GM21423 (cell line): ENCODE data around the gene RASD2.

Experiments used
- ATAC-seq: cut with Tn5 transposase; IDR thresholded peaks from one replicate; pipeline ENCODE4 v1.9.1; 2021; ENCODE audit warnings: mild to moderate bottlenecking, moderate library complexity; ENCODE audit not compliant: unreplicated experiment

Gene RASD2

DNA sequence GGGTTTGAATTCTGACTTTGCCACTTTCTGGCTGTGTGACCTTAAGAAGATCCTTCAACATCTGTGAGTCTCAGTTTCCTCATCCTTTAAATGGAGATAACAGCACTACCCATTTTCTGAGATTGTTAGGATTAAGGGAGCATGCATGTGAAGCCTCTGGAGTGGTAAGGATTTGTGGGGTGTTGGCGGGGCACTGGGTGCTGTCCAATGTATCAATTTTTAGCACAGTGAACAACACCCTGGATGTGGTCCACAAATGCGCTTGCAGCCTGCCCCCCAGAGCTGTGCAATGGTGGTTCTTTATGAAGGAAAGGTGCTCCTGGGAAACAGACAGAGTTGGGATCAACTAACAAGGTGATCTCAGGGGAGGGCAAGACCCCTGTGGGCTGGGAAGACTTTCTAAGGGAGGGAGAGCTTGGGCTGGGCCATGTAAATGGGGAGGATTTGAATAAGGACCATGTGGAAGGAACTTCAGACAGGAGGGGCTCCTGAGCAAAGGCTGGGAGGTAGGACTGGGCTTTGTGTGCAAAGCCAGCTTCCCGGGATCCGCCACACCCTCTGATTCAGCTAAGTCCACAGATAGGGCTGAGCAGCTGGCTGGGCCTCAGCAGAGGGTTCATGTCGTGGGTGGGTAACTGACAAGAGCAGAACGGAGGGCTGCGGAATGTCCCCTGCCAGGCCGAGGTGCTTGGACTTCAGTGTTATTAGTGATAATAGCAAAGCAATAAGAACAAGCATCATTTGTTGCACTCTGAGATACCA lies 22.7 kb upstream of the RASD2 start:
- no peak for ATAC-seq

DNA sequence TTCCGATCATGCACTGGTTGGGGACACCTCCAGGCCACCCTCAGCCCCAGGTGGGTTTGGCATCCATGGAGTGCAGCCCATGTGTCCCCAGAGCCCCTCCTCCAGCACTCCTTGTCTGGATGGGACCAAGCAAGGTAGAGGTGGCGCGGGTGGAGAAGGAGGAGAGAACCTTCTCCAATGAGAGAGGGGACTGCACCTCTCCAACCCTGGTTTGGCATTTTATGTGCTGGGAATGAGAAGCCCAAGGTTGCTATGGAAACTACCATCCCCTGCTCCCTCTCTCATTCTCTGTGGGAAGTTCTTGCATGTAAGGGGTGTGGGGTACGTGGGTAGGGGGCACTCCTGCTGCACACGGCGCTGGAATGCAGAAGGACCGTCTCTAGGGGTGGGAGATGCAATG lies 21.8 kb upstream of the RASD2 start:
- ATAC-seq, result no peak

DNA sequence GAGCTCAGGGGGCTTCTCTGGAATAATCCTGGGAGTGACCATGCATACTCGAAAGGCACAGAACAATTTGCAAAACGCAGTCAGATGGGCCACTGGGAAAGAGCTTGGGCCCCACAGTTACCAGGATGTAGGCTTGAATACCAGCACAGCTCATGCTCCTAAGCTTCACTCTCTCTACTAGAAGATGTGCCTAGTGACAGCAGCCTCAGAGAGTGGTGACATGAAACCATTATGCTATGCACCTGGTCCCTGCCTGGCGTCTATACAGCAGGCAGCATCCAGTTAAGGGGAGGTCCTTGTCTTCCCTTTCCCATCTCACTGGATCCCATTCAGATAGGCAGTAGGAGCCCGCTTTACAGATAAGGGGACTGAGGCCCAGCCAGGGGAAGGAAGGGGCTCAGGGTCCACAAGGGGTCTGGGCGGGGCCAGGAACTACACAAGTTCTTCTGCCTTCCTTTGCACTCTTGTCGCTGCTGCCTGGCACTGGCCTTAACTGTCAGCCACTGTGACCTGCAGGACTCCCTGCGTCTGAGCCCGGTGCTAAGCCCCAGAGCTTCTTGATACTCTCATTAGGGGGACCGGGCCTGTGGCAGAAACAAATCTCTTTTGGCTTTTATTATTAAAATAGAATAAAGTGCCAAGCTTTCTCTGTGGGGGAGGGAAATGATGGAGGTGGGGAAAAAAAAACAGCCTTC lies 21.2 kb upstream of the RASD2 start:
- no peak for ATAC-seq

DNA sequence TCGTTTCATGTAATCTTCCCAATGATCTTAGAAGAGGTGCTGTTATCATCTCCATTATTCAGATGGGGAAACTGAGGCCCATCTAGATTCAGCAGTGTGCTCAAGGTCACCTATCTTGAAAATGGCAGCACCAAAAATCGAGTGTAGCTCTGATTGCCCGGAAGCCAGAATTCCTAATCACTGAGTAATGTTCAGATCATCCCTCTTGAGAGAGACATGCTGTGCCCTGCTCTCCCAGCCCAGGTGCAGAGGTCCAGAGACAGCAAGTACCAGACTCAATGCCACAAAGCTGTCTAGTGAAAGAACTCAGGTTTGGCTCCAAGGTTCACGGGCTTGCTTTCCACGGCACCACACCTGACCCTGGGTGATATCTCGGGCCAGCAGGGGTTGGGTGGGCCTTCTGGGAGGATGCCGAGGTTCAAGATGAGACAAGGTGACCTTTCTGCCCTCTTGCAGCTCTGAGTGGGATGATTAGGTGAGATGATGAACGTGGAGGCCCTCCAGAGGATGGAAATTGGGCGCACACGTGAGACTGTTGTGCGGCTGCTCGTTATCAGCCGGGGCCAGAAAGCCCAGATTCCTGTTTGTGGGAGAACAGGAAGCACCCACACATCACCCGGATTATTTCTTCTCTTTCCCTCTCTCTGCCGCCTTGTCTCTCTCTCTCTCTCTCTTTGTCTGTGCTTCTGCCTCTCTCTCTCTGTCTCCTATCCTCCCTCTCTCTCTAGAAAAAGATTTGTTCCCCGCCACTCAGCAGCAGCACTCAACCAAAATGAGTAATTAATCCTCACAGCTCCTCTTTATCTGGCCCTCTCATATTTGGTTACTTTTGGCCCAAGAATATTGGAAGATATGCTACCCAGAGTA lies 19.0 kb upstream of the RASD2 start:
- ATAC-seq, result no peak

DNA sequence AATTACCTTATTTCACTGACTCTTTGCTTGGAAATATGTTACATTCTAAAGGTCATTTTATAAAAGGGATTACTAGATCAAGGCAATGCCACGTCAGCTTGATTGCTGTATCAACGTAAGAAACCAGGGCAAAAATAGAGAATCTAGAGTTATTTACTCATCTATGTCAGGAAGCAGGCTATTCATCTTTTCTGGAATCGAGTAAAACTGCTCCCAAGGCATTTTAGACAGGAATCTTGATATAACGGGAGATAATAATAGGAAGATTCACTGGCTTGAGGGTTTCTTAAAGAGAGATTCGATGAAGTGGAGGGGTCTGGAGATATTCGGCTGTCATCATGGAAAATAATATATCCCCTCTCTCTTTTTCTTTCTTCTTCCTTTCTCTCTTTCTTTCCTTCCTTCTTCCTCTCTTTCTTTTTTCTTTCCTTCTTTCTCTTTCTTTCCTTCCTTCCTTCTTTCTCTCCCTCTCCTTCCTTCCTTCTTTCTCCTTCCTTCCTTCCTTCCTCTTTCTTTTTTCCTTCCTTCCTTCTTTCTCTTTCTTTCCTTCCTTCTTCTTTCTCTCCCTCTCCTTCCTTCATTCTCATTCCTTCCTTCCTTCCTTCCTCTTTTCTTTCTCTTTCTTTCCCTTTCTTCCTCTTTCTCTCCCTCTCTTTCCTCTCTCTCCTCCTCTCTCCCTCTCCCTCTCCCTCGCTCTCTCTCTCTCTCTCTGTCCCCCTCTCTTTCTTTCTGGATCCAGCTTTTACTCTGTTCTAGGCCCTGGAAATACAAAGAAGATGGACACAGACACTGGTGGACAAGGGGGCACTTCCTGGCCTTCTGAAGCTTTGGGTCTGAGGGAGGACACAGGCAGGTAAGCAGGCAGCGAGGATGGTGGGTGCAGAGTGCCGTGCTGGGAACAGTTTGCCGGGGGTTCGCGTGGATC lies 18.1 kb upstream of the RASD2 start:
- no peak for ATAC-seq

DNA sequence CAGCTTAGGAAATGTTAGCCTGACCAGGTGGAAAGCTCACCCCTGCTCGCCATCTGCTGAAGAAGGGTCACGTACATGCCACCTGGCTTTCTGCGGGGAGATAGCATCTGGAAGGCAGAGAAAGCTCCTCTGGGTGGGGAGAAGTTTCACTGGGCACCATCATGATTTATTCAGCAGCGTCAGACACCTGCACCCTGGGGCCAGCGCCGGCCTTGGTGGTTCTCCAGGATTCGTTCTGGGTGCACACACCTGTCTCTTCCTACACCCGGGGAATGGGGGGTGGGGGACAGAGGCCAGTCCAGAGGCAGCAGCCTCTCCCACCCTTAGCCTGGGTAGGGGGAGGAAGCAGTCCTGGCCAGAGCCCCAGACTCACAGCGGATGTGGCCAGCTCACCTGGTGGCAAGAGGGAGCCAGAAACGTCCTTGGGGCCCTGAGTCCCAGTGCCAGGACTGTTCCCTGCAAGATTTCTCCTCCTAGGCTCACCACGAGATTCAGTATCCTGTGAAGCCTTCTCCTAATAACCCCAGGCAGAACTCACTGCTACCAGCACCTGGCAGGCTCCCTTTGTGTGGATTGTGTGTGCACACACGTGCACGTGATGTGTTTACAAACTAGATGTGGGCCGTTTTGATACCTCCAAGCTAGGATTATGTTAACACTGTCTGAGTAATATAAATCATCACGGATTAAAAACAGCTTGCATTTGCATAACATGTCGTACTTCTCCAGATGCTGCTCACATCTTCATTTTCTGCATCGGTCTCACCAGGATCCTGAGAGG lies 17.3 kb upstream of the RASD2 start:
- no peak for ATAC-seq

DNA sequence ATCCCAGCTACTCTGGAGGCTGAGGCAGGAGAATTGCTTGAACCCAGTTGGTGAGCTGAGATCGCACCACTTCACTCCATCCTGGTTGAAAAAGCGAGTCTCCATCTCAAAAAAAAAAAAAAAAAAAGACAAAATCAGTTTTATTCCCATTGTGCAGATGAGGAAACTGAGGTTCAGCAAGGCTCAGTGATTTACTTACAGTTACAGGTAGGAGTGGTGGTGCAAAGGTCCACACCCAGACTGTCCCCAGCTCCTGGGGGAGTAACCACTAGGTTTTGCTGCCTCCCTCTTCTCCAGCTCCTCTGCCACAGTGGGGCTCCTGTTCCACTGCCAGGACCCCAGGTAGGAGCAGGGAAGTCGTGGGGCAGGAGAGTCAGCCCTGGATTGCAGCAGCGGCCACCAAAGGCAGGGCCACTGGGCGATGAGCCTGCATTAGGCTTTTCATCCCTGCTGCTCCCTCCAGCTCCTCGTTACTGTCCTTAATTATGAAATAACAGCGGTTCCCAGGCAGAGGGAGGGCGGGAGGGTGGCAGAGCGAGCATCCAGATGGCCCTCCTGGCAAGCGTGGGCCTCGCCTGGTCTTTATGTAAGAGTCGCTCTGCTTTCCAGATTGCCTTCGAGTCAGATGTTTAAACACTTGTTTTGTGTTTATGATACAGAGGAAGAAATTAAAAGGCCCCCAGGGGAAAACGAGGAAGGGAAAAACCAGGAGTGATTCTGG lies 15.5 kb upstream of the RASD2 start:
- no peak for ATAC-seq

DNA sequence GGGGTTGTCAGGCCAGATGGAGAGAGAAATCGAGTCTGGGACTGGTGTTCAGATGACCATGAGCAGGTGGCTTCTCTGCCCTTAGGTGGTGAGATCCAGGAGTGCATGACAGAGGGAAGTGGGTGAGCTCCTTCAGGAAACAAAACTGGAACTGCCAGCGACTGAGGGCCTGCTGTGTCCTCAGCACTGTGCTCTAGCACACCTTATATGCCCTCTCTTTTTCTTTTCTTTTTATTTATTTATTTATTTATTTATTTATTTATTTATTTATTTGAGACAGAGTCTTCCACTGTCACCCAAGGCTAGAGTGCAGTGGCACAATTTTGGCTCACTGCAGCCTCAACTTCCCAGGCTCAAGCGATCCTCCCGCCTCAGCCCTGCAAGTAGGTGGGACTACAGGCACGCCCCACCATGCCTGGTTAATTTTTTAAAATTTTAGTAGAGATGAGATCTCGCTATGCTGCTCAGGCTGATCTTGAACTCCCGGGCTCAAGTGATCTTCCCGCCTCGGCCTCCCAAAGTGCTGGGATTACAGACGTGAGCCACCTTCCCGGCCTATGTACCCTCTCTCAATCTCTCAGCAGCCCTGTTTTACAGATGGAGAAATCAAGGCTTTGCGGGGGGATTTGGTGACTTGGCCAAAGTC lies 14.8 kb upstream of the RASD2 start:
- no peak for ATAC-seq

DNA sequence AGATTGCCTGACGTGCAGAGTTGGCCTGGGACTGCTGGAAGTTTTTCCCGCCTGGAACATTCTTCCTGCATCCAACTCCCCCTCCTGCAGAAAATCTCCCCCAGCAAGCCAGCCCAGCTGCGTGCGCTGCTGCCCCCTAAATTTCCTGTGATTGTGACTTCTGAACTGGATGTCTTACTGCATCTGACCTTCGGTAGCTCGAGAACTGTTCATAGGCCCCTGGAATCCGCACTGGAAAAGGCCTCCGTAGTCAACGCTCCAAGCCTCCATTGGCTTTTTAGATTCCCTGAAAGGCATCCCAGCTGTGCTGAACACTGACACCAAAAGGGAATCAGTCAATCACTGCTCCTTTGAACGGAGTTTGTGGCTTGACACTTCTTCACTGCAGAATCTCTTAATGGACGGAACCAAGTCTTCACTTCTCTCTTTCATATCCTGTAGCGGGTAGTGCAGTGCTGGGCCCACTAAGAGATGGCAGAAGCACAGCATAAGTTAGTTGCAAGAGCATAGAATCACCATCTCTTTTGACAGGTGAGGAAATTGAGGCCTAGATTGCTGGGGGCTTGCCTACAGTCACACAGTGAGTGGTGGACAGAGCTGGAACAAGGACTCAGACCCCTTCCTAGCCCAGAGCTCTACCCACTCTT lies 14.2 kb upstream of the RASD2 start:
- no peak for ATAC-seq

DNA sequence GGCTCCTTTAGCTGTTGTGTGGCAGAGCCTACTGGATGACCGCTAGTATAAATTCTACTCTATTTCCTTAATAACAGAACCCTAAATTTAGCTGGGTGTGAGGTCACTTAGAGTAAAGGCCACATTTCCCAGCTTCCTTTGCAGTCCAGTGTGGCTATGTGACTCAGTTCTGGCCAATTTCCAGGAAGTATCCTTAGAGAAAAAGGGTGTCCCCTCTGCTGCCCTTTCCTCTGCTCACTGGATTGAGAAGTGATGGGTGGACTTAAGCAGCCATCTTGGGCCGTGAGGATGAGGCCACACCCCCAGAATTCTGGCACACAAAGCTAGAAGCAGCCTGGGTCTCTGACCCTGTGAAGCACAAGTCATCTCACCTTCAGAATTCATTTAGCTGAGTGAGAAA lies 11.7 kb upstream of the RASD2 start:
- ATAC-seq, result no peak

DNA sequence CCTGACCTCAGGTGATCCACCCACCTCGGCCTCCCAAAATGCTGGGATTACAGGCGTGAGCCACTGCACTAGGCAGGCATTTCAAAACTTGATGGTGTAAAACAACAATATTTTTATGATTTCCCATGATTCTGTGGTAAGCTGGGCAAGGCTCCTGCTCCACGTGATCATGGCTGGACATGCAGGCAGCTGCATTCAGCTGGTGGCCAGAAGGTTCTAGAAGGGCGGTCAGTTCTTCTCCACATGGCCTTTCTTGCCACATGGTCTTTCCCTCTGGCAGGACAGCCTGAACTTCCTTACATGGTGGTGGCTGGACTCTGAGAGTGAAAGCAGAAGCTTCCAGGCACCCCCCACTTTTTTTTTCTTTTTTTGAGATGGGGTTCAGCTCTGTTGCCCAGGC lies 9.9 kb upstream of the RASD2 start:
- ATAC-seq, result no peak

DNA sequence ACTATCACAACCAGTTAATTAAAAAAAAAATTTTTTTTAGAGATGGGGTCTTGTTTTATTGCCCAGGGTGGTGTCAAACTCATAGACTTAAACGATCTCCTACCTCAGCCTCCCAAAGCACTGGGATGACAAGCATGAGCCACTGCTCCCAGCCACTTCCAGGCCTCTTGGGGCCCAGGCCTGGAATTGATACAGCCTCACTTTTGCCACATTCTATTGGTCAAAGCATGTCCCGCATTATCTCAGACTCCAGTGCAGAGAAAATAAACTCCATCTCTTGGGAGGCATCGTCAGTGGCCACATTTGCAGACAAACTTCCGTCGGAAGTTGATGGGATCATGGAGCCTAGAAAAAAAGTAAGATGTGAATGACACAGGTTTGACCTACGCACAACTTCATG lies 9.4 kb upstream of the RASD2 start:
- ATAC-seq, result no peak

DNA sequence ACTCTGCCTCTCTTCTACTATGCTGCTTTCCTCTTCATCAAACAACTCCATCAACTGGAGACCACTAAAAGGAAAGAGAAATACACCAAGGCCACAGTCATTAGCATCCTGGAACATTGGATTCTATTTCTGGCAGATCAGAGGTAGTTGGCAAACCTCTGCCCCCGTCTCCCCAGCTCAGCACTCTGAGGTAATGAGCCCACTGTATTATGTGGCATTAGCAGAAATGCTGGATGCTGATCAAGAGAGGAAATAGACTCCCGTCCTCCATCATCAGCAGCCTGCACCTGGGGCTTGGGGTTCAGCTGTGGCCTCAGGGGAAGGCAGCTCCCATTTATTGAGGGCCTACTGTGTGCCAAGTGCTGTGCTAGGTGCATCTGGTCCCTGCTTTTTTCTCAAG lies 9.0 kb upstream of the RASD2 start:
- no peak for ATAC-seq

DNA sequence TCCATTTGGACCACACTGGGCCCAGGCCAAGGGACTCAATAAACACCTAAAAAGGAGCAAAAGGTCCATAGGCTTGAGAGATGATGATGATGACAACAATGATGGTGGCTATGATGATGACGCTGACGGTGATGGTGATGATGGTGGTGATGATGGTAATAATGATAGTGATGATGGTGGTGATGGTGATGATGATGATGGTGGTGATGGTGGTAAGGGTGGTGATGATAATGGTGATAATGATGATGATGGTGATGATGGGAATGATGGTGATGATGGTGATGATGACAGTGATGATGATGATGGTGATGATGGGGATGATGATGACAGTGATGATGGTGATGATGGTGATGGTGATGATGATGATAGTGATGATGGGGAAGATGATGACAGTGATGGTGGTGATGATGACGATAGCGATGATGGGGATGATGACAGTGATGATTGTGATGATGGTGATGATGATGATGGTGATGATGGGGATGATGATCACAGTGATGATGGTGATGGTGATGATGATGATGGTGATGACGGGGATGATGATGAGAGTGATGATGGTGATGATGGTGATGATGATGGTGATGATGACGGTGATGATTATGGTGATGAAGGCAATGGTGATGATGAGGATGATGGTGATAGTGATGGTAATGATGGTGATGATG lies 7.1 kb upstream of the RASD2 start:
- ATAC-seq, result no peak

DNA sequence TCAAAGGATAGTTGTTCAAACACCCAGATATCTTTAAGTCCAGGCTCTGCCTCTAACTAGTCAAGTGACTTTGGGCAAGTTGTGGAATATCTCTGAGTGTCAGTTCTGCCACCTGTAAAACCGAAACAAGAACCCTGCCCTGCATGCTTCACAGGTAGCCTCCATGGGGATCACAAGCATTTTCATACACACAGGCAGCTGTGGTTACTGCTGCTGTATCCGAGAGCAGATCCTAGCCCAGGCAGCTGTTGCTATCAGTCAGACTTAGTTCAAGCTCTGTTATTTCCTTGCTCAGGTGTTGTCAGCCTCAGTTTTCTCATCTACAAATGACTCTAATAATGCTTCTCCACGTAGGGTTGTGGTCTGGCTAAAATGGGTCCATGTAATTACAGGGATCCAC lies 6.5 kb upstream of the RASD2 start:
- ATAC-seq, result no peak

DNA sequence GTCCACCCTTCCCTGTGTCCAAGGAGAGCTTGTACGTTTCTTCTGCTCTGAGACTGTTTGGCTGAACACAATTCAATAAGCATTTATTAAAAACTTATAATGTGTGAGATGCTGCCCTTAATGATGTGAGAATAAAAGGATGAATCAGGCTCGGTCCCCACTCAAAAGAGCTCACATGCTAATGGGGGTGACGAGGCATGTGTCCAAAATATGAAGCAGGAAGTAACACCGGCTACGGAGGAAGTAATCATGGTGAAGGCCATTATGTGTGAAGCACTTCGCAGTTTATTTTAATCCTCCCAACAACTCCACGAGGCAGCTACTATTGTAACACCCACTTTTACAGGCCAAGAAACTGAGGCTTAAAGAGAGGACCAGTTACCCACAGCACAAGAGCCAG lies 3.4 kb upstream of the RASD2 start:
- ATAC-seq, result no peak

DNA sequence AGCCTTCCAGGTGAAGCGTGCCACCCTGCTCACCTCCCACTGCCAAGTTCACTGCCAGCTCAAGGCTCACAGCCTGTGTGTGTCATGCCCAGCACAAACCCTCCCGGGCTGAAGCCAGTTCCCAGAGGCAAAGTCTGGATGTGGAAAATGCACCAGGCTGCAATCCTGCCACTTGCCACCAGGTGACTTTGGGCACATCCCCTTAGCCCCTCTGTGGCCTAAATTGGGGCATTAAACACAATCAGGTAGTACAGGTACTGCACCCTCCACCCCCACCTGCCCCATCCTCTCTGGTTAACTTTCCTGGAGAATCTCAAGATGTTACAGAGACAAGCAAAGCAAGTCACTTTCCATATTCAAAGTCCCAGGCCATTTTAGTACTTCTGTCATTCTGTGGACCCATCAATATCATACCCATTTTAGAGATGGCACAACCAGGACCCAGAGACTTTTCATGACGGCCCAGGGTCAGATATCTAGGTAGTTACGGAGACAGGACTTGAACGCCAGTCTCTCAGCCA lies 1.8 kb upstream of the RASD2 start:
- ATAC-seq, result no peak

DNA sequence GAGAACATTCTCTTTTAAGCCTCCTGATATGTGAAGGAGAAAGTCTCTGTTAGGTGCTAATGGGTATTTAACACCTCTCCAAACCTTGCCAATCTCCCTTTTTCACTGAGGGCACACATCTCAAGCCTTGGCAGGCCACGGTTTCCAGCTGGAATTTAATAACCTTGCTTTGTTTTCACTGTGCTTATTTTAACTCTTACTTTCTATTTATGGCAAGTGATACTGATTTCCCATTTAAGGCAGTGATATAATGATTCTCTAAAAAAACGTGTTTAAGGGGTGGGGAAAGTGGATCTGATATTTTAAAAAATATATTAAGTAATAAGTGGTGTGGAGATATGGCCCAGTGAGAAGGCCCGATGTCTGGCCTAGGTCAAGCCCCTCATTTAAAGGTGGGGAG lies 1.1 kb upstream of the RASD2 start:
- ATAC-seq, result no peak
